Fibroblast of the aortic adventitia (primary cell): ENCODE data around the gene RANBP17. TPM values are rescaled to one million over a fixed set of nuclear protein-coding genes. Genes with fewer than 3 reads are reported as not detected.

ENCODE experiments used
- DNase-seq: peaks from one replicate; pipeline ENCODE4 v3.0.0-alpha.2; 2010; ENCODE audit warnings: low read depth
- H3K4me3 ChIP-seq: 2 replicates; pipeline ENCODE4 v1.5.1; 2011; ENCODE audit warnings: low read depth, mild to moderate bottlenecking, control low read depth, low read length, moderate library complexity
- total RNA-seq: library from RNA; depleted of rRNA; stranded (reverse); fragments of >200 nt; gene quantifications from 2 replicates; pipeline ENCODE4 v1.2.3, GENCODE V29; 2012; ENCODE audit warnings: low replicate concordance
- TF ChIP-seq, protein P1 (sequence below): IDR thresholded peaks from 2 replicates; pipeline ENCODE4 v1.5.1; 2011; ENCODE audit warnings: mild to moderate bottlenecking, low read length, control low read depth, inconsistent platforms; ENCODE audit not compliant: insufficient read depth

Gene RANBP17
- total RNA-seq, 1 donor: 10.6 TPM

DNA sequence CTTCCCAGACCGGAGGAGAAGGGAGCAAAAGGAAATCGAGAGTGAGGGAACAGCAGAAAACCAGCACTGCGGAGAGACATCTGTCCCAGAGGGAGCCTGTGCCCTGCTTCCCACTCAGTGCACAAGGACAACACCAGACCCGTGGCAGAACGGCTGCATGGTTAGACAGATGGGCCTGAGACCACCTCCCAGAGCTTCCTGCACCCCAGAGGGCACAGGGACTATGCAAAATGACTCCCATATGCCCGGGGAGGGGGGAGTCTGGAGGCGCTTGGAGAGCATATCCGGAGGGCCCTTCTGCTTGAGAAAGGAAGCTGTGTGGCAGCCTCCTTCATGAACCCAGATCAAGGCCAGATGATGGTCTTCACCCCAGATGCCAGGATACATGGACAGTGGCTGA lies 473.8 kb downstream of the RANBP17 start:
- TF ChIP-seq, protein P1, sequence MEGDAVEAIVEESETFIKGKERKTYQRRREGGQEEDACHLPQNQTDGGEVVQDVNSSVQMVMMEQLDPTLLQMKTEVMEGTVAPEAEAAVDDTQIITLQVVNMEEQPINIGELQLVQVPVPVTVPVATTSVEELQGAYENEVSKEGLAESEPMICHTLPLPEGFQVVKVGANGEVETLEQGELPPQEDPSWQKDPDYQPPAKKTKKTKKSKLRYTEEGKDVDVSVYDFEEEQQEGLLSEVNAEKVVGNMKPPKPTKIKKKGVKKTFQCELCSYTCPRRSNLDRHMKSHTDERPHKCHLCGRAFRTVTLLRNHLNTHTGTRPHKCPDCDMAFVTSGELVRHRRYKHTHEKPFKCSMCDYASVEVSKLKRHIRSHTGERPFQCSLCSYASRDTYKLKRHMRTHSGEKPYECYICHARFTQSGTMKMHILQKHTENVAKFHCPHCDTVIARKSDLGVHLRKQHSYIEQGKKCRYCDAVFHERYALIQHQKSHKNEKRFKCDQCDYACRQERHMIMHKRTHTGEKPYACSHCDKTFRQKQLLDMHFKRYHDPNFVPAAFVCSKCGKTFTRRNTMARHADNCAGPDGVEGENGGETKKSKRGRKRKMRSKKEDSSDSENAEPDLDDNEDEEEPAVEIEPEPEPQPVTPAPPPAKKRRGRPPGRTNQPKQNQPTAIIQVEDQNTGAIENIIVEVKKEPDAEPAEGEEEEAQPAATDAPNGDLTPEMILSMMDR: no peak
- no peak for DNase-seq
- H3K4me3 ChIP-seq: no peak overlapping the region

DNA sequence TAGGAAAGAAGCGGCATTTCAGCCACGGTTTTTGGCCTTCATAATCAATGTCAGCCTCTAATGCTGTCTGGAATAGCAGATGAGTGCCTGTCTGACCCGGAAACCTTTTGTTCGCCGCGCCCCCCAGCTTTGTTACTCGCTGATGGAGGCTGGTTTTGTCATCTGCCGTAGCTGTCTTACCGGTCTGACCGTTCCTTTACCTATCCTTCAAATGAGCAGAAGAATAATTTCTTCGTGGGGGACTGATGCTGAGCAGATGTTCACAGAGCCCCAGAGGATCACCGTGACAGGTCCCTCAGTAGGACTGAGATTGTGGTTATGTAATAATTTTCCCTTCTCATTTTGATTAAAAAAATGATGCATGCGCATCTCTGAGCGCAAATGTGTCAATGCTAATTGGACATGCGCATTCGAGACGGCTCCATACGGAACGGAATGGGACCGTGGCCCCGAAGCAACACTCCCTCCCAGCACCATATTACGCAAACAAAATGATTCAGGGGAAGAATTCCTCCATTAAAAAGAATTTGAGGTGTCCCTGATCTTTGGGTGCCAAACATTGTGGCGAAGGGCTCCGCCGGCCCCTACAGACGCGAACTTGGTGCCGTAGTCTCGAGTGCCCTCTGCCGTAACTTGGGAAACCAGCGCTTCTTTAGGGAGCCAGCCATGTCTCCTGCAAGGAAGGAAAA lies 474.8 kb downstream of the RANBP17 start:
- DNase-seq: peak; percentile 62
- TF ChIP-seq, protein P1: peak; percentile 69

DNA sequence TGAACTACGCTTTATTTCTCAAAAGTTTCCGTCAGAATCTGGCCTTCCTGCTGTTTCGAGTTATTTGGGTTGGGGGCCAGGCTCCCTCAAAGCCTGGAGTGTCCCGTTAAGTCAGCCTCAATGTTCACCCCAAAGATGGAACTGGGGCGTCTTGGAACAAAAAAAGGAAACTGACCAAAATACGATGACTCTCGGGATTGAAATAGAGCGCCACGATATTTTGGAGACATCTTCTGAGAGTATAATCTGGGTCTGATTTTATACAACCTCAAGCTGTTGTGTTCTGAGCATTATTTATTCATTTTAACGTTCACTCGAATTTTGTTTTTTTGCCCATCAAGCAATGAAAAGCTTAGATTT lies 475.4 kb downstream of the RANBP17 start:
- TF ChIP-seq, protein P1: no peak
- peak overlapping the region; percentile 61 for H3K4me3 ChIP-seq
- no peak for DNase-seq

More for the DNA sequence above, 474.8 kb downstream of the RANBP17 start:
- peak overlapping the region; percentile 61 for H3K4me3 ChIP-seq

DNA sequence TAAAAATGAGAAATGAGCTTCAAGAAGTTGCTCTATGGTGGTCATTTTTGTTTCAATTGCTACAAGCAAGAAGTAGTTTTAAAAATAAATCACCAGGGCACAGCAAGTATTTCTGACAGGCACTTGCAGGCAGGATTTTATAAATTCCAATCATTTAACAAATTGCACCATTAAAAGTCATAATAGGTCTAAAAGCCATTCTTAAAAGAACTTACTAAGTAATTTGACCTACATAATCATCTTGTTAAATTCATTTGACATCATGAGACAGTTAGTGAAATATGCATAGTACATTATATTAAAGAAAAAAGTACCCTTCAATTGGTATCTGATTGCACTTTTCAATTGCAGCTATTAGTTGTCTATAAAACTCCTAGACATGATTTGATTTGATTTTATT lies 478.2 kb downstream of the RANBP17 start:
- H3K4me3 ChIP-seq: no peak overlapping the region
- DNase-seq: no peak
- TF ChIP-seq, protein P1: no peak

DNA sequence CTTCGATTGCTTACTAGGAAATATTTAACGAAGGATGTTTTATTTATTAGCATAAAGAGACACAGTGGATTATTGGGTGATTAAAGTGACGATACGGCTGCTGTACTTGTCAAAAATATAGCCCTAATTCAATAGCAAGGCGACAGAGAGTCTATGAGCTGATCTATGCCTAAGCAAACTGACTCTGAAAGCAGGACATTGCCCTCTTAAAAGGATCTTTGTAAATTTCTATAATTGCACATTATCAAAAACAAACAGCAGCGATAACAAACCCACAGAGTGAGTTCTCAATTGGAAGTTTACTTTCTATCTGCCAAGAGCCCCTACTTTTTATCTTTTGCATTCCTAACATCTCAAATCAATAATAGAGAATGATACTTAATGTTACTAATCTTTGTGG lies 478.7 kb downstream of the RANBP17 start:
- DNase-seq: no peak
- TF ChIP-seq, protein P1: no peak

DNA sequence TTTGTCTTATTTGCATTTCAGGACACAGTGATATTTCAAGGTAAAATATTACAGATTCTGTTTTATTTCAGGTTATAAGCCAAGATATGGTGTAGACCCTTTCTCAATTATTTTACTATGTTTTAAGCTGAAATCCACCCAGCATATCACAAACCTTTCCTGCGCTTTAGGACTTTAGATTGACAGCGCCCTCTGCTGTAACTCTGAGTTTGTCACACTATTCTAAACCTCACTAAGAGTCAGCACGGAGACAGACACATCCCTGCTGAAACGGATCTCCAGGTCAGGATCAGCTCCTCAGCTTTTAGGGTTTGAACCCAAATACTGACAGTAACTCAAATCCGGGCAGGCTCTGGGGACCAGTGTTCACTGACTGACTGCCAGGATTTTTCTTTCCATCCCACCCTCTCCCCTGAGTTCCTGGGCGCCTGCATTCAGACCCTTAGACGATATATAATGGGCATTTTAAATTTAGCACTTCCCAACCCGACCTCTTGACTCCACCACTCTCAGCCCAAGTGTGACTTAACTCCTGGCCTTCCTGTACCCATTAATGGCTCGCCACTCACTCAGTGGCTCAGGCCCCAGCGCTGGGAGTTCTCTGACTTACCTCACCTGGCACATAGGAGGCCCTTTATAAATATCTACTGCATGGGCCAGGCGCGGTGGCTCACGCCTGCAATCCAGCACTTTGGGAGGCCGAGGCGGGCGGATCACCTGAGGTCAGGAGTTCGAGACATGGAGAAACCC lies 480.7 kb downstream of the RANBP17 start:
- peak; percentile 68 for DNase-seq
- TF ChIP-seq, protein P1: peak; percentile 71
- H3K4me3 ChIP-seq: no peak overlapping the region

More for the DNA sequence above, 478.7 kb downstream of the RANBP17 start:
- H3K4me3 ChIP-seq: no peak overlapping the region
